ENCODE measurements around the gene SEMA3D.

GRCh38 chr7:85205754-85206153 is 18.9 kb upstream of the SEMA3D start:
- TF ChIP-seq CTCF (IDR thresholded peaks at IDR 0.05; ENCODE audit: extremely low read depth in 1 of 2, insufficient read depth in 1 of 2, low read depth in 1 of 2, low read length in 2 of 2), result no peak
- TF ChIP-seq EZH2 (IDR thresholded peaks at IDR 0.05; ENCODE audit: borderline replicate concordance, low read depth, low read length, severe bottlenecking), result no peak
- TF ChIP-seq POLR2A (IDR thresholded peaks at IDR 0.05; ENCODE audit: low read depth, low read length), result no peak
- no peak for TF ChIP-seq POLR2AphosphoS5 (IDR thresholded peaks at IDR 0.05; ENCODE audit: insufficient read depth, low read depth, low read length)
- TF ChIP-seq MYC (IDR thresholded peaks at IDR 0.05; ENCODE audit: low read depth, low read length), result no peak
- no peak for TF ChIP-seq MAX (IDR thresholded peaks at IDR 0.05; ENCODE audit: insufficient read depth, insufficient read length)
- no peak for TF ChIP-seq GATA2 (IDR thresholded peaks at IDR 0.05; ENCODE audit: insufficient read depth, insufficient read length, low read depth, low read length)

Measured in endothelial cell of umbilical vein (primary cell).